Neural crest cell (in vitro differentiated cells): ENCODE results near the gene BIRC2. TPM values are rescaled to one million over a fixed set of nuclear protein-coding genes. Genes with fewer than 3 reads are reported as not detected.

Experiments used
- DNase-seq: peaks from one replicate; pipeline ENCODE4 v3.0.0; 2021; ENCODE audit warnings: low read depth, mixed read lengths, low spot score
- H3K27ac Mint-ChIP-seq: one replicate; pipeline ENCODE4 v1.8.0; 2021; ENCODE audit warnings: mild to moderate bottlenecking, mixed read lengths; ENCODE audit not compliant: unreplicated experiment
- H3K27me3 Mint-ChIP-seq: 2 replicates; pipeline ENCODE4 v1.8.0; 2021; ENCODE audit warnings: low read depth, mild to moderate bottlenecking, mixed read lengths
- H3K36me3 Mint-ChIP-seq: 2 replicates; pipeline ENCODE4 v1.8.0; 2021; ENCODE audit warnings: low read depth, mild to moderate bottlenecking, mixed read lengths
- H3K4me1 Mint-ChIP-seq: 2 replicates; pipeline ENCODE4 v1.8.0; 2021; ENCODE audit warnings: mixed read lengths
- H3K4me3 Mint-ChIP-seq: one replicate; pipeline ENCODE4 v1.8.0; 2021; ENCODE audit warnings: mild to moderate bottlenecking, mixed read lengths
- H3K9me3 Mint-ChIP-seq: 2 replicates; pipeline ENCODE4 v1.8.0; 2021; ENCODE audit warnings: mixed read lengths
- CTCF ChIP-seq: fragments of 200-600 bp; sonication (generic); conservative IDR thresholded peaks from 2 replicates; pipeline ENCODE4 v1.5.0; 2021; ENCODE audit warnings: antibody characterized with exemption, mild to moderate bottlenecking
- total RNA-seq: library from RNA; stranded (reverse); gene quantifications from 2 replicates; pipeline ENCODE4 v1.2.1, GENCODE V29; 2021

BIRC2 gene
- total RNA-seq, 1 donor from 2014 or later: 42.6 TPM

- Mint-ChIP-seq H3K27ac (no peak overlapping the region), H3K4me1 (peaks cover 69% of the 10 kb centered on the region), H3K36me3 (peaks cover 10% of the 10 kb centered on the region), H3K4me3 (no peak overlapping the region), H3K9me3 (no peaks in the 10 kb centered on the region), H3K27me3 (no peaks in the 10 kb centered on the region)
- TF ChIP-seq CTCF: no peak
- no peak for DNase-seq
Measured at GRCh38 chr11:102426000-102426399, 79.0 kb downstream of the BIRC2 start.

- no peaks in the 10 kb centered on the region for H3K27me3 Mint-ChIP-seq
Measured at GRCh38 chr11:102426570-102426969, 79.6 kb downstream of the BIRC2 start.

GRCh38 chr11:102427068-102427467 lies 80.1 kb downstream of the BIRC2 start:
- Mint-ChIP-seq H3K4me1 (peaks cover 58% of the 10 kb centered on the region), H3K36me3 (peaks cover 18% of the 10 kb centered on the region), H3K27ac (peak overlapping the region; percentile 91), H3K4me3 (no peak overlapping the region), H3K27me3 (no peaks in the 10 kb centered on the region), H3K9me3 (peaks cover 3% of the 10 kb centered on the region)
- no peak for DNase-seq
- no peak for TF ChIP-seq CTCF

More at GRCh38 chr11:102426570-102426969, 79.6 kb downstream of the BIRC2 start:
- Mint-ChIP-seq H3K4me3 (no peak overlapping the region), H3K27ac (no peak overlapping the region), H3K9me3 (no peaks in the 10 kb centered on the region), H3K36me3 (peaks cover 13% of the 10 kb centered on the region), H3K4me1 (peaks cover 63% of the 10 kb centered on the region)
- TF ChIP-seq CTCF: no peak
- no peak for DNase-seq

Other genes with a start within 250 kb of the BIRC2 start
- gene YAP1, start 236.8 kb upstream of the BIRC2 start, total RNA-seq: 138 and 142 TPM in 2 replicates
- 0.16 and 0.33 TPM in 2 replicates for gene BIRC3, start 29.7 kb upstream of the BIRC2 start, total RNA-seq
- 153 and 165 TPM in 2 replicates for gene TMEM123, start 105.6 kb downstream of the BIRC2 start, total RNA-seq
- gene MMP7, start 183.5 kb downstream of the BIRC2 start, total RNA-seq: not detected in 2 replicates